HG03097 (cell line): ENCODE results near the gene HIPK2.

Source experiments
- ATAC-seq: cut with Tn5 transposase; IDR thresholded peaks from one replicate; pipeline ENCODE4 v1.9.1; 2021; ENCODE audit not compliant: unreplicated experiment, low FRiP score

HIPK2 gene

DNA sequence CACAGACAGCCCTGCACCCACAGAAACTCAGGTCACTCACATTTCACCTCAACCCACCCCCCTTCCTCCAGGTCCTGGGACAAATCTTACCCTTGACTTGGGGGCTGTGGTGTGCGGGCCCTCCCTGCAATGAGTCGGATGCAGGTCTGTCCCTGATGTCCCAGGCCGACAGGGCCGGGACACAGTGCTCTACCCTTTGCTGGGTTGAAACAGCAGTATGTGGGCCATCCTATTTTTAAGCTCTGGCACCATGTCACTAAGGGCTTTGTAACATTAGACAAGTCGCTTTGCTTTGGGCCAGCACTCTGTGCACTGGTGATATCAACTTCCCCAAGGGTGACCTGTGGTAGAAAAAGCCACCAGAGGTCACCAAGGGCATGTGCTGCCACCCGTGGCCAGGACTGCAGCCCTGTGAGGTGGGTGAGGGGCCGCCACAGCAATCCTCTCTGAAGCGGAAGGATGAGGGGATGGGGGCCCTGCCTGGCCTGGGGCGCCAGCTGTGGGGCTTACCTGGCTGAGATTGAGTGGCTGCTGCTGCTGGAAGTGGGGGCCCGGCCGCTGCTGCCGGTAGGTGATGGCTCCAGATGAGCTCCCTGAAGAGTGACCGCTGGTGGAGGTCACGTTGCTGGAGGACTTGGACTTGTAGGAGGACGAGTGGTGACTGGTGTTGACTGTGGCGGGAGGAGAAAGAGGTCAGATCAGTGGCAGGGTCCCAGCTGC lies 203.0 kb downstream of the HIPK2 start:
- no peak for ATAC-seq

GRCh38 chr7:139573871-139574270 lies 203.9 kb downstream of the HIPK2 start:
- no peak for ATAC-seq

GRCh38 chr7:139572704-139573385 lies 205.0 kb downstream of the HIPK2 start:
- ATAC-seq = no peak

DNA sequence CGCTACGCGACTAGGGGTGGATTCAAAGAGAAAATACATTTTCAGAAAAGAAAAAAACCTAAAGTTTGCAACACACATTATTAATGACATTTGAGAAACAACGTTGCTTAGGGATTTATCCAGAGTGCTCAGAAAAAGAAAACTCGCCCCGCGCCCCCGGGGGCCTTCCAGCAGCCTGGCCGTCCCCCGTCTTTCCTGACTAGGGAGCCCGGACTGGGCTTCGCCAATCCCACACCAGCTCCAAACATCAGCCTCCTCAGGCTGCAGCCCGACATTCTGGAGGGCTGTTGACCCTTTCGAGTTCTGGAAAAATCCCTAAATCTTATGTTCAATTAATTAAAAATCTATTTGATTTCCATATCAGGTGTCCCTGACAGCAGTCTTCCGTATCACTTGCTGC lies 205.7 kb downstream of the HIPK2 start:
- ATAC-seq = no peak

- ATAC-seq = no peak
Measured at GRCh38 chr7:139571651-139572050, 206.1 kb downstream of the HIPK2 start.

- ATAC-seq = no peak
Measured at GRCh38 chr7:139571190-139571589, 206.6 kb downstream of the HIPK2 start.

DNA sequence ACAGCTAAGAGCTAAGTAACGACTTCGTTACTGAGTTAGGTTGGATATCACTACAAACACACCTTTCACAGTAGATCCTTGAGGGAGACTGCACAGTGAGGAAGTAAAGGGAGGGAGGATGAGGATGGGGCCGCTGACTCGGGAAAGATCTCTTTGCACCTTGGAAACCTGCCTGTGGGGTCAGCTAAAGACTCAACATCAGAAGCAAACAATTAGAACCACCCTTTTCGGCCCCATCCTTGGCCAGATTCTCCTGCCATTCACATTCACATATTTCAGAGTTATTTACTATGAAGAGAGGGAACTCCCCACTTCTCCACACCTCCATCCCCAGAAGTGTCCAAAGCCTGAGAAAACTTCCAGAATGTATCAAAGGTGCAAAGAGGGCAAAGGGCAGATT lies 207.2 kb downstream of the HIPK2 start:
- ATAC-seq = no peak

DNA sequence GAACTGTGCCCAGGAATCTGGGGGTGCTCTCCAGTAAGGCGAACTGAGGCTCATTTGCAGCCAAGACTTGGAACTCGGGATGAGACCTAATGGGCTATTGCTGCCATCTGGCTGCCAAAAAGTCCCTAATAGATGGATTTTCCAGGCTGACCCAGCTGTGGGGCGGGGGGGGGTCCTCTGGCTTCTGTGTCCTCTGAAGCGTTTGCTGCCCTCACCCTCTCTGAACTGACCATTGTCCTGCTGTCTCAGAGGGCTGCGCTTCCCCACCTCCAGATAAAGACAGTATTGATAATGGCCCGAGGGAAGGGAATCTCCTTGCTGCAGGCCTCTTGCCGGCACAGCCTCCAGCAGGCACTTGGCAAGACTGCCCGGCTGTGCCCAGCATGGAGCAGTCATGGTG lies 207.7 kb downstream of the HIPK2 start:
- no peak for ATAC-seq

DNA sequence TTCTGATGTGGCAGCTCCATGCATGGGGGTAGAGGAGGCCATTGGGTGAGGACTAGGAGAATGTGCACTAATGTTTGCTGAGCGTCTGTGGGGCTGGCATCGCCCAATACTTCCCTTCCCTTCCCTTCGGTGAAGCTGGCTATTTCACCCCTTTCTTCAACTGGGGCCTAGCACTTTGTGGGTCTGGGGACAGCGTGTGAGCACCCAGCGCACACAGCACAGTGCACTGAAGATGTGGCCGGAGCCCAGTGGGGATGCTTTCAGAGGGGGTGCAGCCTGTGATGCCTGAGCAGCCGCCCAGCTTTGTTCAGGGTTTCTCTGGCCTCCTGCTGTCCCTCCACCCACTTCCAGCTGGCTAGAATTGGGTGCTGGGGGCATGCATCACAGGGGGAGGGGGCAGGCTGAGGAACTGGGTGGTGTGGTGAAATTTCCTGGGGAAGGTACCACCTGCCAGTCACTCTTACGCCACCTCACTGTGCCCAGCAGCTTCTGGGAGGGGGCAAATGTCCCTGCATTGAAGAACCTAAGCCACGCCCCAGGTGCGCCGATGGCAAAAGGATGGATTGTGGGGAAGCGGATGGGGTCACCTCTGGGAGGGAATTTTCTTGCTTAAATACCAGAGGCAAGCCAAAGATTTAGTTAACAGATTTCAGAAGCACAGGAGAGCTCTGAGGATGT lies 208.8 kb downstream of the HIPK2 start:
- no peak for ATAC-seq

DNA sequence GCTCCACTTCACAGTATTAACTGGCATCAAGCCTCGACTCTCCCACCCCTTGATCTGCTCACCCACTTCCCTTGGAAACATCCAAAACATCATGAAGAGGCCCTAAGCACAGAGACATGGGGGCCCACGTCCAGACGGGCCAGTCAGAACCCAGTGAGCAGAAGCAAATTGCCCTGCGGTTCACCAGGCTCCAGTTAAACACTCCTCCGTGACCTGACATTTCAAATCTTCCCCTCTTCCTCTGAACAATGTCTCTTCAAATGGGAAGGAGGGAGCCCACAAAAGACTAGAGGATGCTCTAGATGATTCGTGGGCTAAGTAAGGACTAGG lies 209.5 kb downstream of the HIPK2 start:
- ATAC-seq = no peak

GRCh38 chr7:139567647-139568345 lies 210.0 kb downstream of the HIPK2 start:
- no peak for ATAC-seq

DNA sequence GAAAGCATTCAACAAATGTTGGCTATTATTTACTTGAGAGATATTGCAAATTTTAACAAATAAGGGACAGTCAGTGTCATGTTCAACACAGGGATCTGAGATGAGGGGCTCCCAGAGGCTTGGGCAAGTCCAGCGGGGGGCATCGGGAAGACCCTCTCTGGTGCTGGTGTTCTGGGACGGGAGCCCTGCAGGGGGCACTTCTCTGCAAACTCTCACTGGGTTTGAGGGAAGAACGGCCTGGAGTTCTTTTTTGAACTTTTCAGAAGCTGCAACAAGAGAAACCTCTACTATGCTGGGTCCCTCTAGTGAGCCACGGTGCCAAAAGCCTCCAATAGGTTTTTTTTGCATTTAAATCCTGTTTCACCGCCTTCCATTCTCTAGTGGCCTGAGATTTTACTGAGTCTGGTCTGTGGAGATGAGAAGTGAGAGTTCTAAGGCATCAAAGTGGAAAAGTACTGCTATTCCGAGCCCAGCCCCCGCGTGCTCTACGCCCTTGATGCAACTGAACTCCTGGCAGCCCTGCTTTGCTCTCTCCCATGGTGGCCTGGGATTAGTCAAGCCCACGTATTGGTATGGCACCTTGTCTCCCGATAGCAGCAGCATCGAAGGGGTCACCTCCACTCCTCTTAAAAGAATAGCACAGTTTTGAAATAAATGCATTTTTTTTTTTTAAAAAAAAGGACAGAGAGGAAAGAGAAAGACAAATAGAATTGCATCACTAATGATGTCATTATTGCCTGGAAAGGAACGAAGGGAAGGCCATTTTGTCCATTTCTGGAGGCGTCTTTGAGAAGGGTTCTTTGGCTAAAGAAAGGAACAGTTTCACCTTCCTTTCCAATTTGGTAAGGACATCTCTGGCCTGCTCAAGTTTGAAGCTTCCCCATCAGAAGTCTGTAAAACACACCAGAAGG lies 210.8 kb downstream of the HIPK2 start:
- no peak for ATAC-seq

GRCh38 chr7:139566075-139566474 lies 211.7 kb downstream of the HIPK2 start:
- ATAC-seq = no peak

- ATAC-seq = no peak
Measured at GRCh38 chr7:139563856-139564255, 213.9 kb downstream of the HIPK2 start.

DNA sequence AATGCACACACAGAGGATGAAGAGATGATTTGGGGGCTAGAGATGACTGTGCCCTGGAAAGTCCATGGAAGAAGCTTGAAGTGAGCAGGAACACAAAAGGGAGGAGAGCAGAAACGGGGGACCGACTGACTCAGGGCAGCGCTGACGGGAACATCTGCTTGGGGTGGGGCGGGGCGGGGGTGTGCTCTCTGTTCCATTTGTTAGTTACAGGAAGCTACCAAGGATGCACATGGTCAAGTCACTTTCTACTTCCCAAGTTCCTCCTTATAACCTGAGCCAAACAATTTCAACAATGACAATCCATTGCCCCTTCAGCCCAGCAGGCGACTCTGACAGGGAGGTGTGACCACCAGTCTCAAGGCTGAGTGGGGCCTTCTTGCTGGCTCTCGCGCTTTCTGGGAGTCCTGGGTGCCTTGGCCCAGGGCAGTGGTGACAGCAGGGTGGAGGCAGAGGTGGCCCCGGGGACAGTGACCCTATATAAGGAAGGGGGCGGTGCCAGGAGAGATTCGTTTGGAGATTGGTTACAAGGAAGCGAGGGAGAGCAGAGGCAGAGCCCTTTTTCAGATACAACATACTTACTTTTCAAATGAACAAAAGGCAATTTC lies 214.7 kb downstream of the HIPK2 start:
- ATAC-seq = no peak

- no peak for ATAC-seq
Measured at GRCh38 chr7:139562491-139562890, 215.3 kb downstream of the HIPK2 start.

- no peak for ATAC-seq
Measured at GRCh38 chr7:139560678-139561077, 217.1 kb downstream of the HIPK2 start.

- ATAC-seq = no peak
Measured at GRCh38 chr7:139560199-139560598, 217.6 kb downstream of the HIPK2 start.

GRCh38 chr7:139559364-139560105 lies 218.3 kb downstream of the HIPK2 start:
- no peak for ATAC-seq
